ENCODE data around the gene PHKA2.
"Not testable (repeated sequence)": the region's sequence is repeated elsewhere in the genome, so short reads cannot be mapped to it uniquely, and the experiment has no call there.

PHKA2 gene

DNA sequence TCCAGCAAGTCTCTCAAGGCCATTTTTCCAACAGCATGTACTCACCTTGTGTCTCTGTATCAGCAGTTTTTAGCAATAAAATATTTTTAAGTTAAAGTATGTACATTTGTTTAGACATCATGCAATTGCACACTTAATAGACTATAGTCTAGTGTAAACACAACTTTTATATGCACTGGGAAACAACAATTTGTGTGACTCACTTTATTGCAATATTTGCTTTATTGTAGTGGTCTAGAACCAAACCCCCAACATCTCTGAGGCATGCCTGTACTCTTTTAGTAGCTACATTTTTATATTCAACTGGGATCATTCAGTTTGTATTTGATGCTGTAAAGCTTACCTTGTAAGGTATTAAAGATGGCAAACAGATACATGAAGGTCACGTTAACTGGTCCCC is 14.7 kb upstream of the PHKA2 start:
- no peaks in the 10 kb centered on the region for H3K27me3 ChIP-seq (ENCODE audit: insufficient read depth, low read length)
- no peak overlapping the region for H3K4me3 ChIP-seq (ENCODE audit: low read length)
- no peaks in the 10 kb centered on the region for H3K36me3 ChIP-seq (ENCODE audit: insufficient read depth, low read depth, low read length)
- H3K9me3 ChIP-seq (ENCODE audit: insufficient read depth, low read depth, low read length) = no peaks in the 10 kb centered on the region
- H3K9ac ChIP-seq (ENCODE audit: low read depth, low read length) = no peak overlapping the region
- H3K27ac ChIP-seq (ENCODE audit: low read length) = peak overlapping the region; percentile 36
- H3K4me1 ChIP-seq (ENCODE audit: insufficient read depth, low read length) = peaks cover 11% of the 10 kb centered on the region; the same call in 1 of the 2 replicates

- Histone ChIP-seq H3K27me3 (ENCODE audit: insufficient read depth, low read length) (no peaks in the 10 kb centered on the region), H3K36me3 (ENCODE audit: insufficient read depth, low read depth, low read length) (no peaks in the 10 kb centered on the region), H3K27ac (ENCODE audit: low read length) (no peak overlapping the region)
Measured at GRCh38 chrX:18997916-18998315, 14.0 kb upstream of the PHKA2 start.

DNA sequence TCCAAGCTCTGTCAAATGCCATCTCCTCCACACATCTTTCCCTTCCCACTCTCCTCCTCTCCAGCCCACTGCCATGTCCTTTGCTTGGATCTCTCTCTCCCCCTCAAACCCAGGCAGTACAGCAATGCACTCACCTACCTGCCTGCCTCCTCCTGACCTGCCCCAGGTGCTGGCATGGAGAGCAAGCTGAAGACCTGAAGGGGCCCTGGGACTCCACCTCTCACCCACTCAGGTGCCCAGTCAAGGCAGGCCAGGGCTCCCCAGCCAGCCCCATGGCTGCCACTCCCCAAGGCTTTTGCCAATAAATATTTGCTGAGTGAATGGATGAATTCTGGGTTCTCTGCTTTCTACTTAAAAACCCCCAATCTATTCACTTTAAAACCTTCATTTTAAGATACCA is 12.6 kb upstream of the PHKA2 start:
- H3K36me3 ChIP-seq (ENCODE audit: insufficient read depth, low read depth, low read length) = no peaks in the 10 kb centered on the region
- no peak overlapping the region for H3K4me3 ChIP-seq (ENCODE audit: low read length)
- peaks cover 11% of the 10 kb centered on the region; the same call in 1 of the 2 replicates for H3K4me1 ChIP-seq (ENCODE audit: insufficient read depth, low read length)
- no peaks in the 10 kb centered on the region for H3K9me3 ChIP-seq (ENCODE audit: insufficient read depth, low read depth, low read length)
- H3K9ac ChIP-seq (ENCODE audit: low read depth, low read length) = no peak overlapping the region
- no peak overlapping the region for H3K27ac ChIP-seq (ENCODE audit: low read length)
- H3K27me3 ChIP-seq (ENCODE audit: insufficient read depth, low read length) = no peaks in the 10 kb centered on the region

More at GRCh38 chrX:18997916-18998315, 14.0 kb upstream of the PHKA2 start:
- Histone ChIP-seq H3K9me3 (ENCODE audit: insufficient read depth, low read depth, low read length) (no peaks in the 10 kb centered on the region), H3K4me1 (ENCODE audit: insufficient read depth, low read length) (peaks cover 11% of the 10 kb centered on the region; the same call in 1 of the 2 replicates), H3K4me3 (ENCODE audit: low read length) (peak overlapping the region; percentile 26; the same call in 1 of the 2 replicates), H3K9ac (ENCODE audit: low read depth, low read length) (no peak overlapping the region)

DNA sequence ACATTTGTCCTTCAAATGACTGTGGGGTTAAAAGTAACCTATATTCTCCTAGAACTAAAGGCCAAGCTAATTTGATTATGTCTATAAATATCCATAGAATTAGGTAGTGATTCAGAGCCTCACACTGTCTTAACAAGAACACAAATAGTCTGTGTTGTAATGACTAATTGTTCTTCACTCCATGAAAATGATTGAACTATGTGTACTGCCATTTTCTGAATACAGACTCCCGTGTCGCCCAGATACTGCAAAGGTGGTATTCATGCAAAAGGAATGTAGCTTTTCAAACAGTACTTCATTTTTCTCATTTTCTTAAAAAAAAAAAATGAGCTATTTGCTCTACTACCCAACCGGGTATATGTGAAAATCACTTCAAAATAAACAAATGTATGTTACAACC is 11.3 kb upstream of the PHKA2 start:
- no peak overlapping the region for H3K9ac ChIP-seq (ENCODE audit: low read depth, low read length)
- H3K27ac ChIP-seq (ENCODE audit: low read length) = no peak overlapping the region
- H3K4me3 ChIP-seq (ENCODE audit: low read length) = no peak overlapping the region
- no peaks in the 10 kb centered on the region for H3K36me3 ChIP-seq (ENCODE audit: insufficient read depth, low read depth, low read length)
- H3K27me3 ChIP-seq (ENCODE audit: insufficient read depth, low read length) = no peaks in the 10 kb centered on the region
- peaks cover 11% of the 10 kb centered on the region; the same call in 1 of the 2 replicates for H3K4me1 ChIP-seq (ENCODE audit: insufficient read depth, low read length)
- no peaks in the 10 kb centered on the region for H3K9me3 ChIP-seq (ENCODE audit: insufficient read depth, low read depth, low read length)

DNA sequence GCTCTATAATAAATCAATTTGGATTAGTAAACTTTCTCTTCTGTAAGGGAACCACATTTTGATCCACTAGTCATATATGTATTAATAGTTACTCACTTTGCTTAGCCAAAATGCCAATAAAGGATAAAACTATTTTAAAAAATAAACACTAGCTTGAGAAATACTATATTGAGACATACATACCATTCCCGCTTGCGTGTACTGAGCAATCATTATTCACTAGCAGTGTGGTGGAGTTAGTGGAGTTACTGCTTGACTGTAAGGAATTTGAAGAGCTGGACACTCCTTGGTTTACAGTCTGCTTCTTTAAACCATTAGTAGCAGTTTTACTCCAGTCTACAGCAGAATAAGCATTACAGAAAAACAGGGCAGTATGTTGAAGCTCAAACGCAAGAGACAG is 10.8 kb upstream of the PHKA2 start:
- no peak overlapping the region for H3K4me3 ChIP-seq (ENCODE audit: low read length)
- no peaks in the 10 kb centered on the region for H3K36me3 ChIP-seq (ENCODE audit: insufficient read depth, low read depth, low read length)
- H3K27me3 ChIP-seq (ENCODE audit: insufficient read depth, low read length) = no peaks in the 10 kb centered on the region
- H3K9me3 ChIP-seq (ENCODE audit: insufficient read depth, low read depth, low read length) = no peaks in the 10 kb centered on the region
- H3K9ac ChIP-seq (ENCODE audit: low read depth, low read length) = no peak overlapping the region
- H3K27ac ChIP-seq (ENCODE audit: low read length) = no peak overlapping the region
- H3K4me1 ChIP-seq (ENCODE audit: insufficient read depth, low read length) = peaks cover 11% of the 10 kb centered on the region; the same call in 1 of the 2 replicates

DNA sequence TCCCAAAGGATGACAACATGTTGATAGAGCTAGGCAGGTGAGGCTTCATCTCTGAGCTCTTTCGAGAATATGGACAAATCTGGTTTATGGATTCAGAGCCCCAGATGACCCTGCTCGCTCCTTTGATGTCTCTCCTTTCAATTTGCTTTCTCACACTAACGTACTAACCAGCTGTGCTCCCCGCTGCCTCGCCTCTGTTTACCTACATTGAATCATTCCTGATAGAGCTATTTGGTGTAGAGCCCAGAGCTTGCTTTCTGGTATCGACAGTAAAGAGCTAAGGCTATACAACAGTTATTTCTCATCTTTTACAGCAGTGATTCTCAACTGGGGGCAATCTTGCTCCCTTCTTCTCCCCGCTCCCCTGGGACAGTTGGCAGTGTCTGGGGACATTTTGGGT is 8.9 kb upstream of the PHKA2 start:
- Histone ChIP-seq H3K27ac (ENCODE audit: low read length) (no peak overlapping the region), H3K9ac (ENCODE audit: low read depth, low read length) (no peak overlapping the region), H3K9me3 (ENCODE audit: insufficient read depth, low read depth, low read length) (no peaks in the 10 kb centered on the region), H3K4me1 (ENCODE audit: insufficient read depth, low read length) (peaks cover 11% of the 10 kb centered on the region; the same call in 1 of the 2 replicates), H3K36me3 (ENCODE audit: insufficient read depth, low read depth, low read length) (no peaks in the 10 kb centered on the region), H3K27me3 (ENCODE audit: insufficient read depth, low read length) (no peaks in the 10 kb centered on the region), H3K4me3 (ENCODE audit: low read length) (no peak overlapping the region)

GRCh38 chrX:18985186-18985435 is 1.2 kb upstream of the PHKA2 start:
- Histone ChIP-seq H3K9me3 (ENCODE audit: insufficient read depth, low read depth, low read length) (no peaks in the 10 kb centered on the region), H3K27me3 (ENCODE audit: insufficient read depth, low read length) (no peaks in the 10 kb centered on the region), H3K36me3 (ENCODE audit: insufficient read depth, low read depth, low read length) (no peaks in the 10 kb centered on the region), H3K9ac (ENCODE audit: low read depth, low read length) (peak overlapping the region; percentile 80; the same call in 1 of the 2 replicates), H3K4me3 (ENCODE audit: low read length) (peak overlapping the region; percentile 83), H3K4me1 (ENCODE audit: insufficient read depth, low read length) (peaks cover 4% of the 10 kb centered on the region), H3K27ac (ENCODE audit: low read length) (no peak overlapping the region)

DNA sequence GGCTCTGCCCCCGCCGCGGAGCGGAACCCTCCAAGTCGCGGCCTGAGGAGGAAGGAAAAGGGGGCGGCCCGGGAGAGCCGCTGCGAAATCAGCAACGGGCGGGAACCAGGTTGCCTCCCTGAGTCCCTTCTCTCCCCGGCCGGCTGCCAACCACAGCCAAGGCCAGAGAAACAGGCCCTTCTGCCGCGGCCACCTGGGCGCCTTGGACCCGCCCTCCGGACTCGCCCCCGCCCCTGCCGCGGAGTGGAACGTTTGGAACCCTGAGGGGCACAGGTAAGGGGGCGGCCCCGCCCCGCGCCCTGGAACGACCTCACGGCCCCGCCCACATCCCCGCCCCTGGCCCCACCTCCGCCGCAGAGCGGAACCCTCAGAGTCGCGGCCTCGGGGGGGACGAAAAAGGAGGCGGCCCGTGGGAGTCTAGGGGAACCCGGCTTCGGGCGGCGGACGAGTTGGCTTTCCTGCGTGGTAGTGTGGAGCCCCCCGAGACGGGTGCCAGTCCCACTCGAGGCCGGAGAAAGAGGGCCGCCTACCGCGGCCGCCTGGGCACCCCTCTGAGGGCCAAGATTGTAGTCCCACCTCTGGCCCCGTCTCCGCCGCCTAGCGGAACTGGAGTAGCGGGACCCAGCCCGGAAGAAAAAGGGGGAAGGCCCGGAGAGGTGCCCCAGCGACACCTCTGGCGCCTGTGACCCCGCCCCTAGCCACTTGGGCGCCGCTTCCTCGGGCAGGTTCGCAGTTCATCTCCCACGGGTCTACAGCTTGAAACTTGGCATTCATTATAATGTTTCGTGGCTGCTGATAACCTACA is 669 bp upstream of the PHKA2 start:
- Histone ChIP-seq H3K9me3 (ENCODE audit: insufficient read depth, low read depth, low read length) (no peaks in the 10 kb centered on the region), H3K4me3 (ENCODE audit: low read length) (peak overlapping the region; percentile 83), H3K27ac (ENCODE audit: low read length) (no peak overlapping the region), H3K4me1 (ENCODE audit: insufficient read depth, low read length) (peaks cover 4% of the 10 kb centered on the region), H3K36me3 (ENCODE audit: insufficient read depth, low read depth, low read length) (no peaks in the 10 kb centered on the region), H3K9ac (ENCODE audit: low read depth, low read length) (peak overlapping the region; percentile 80), H3K27me3 (ENCODE audit: insufficient read depth, low read length) (no peaks in the 10 kb centered on the region)

GRCh38 chrX:18981124-18981807 is 2.6 kb downstream of the PHKA2 start:
- H3K4me3 ChIP-seq (ENCODE audit: low read length) = no peak overlapping the region
- H3K9ac ChIP-seq (ENCODE audit: low read depth, low read length) = no peak overlapping the region
- no peak overlapping the region for H3K27ac ChIP-seq (ENCODE audit: low read length)
- no peaks in the 10 kb centered on the region for H3K27me3 ChIP-seq (ENCODE audit: insufficient read depth, low read length)
- no peaks in the 10 kb centered on the region for H3K36me3 ChIP-seq (ENCODE audit: insufficient read depth, low read depth, low read length)
- H3K9me3 ChIP-seq (ENCODE audit: insufficient read depth, low read depth, low read length) = no peaks in the 10 kb centered on the region
- H3K4me1 ChIP-seq (ENCODE audit: insufficient read depth, low read length) = peaks cover 4% of the 10 kb centered on the region

GRCh38 chrX:18980262-18980661 is 3.7 kb downstream of the PHKA2 start:
- H3K9me3 ChIP-seq (ENCODE audit: insufficient read depth, low read depth, low read length); H3K4me3 ChIP-seq (ENCODE audit: low read length); H3K36me3 ChIP-seq (ENCODE audit: insufficient read depth, low read depth, low read length); H3K27me3 ChIP-seq (ENCODE audit: insufficient read depth, low read length); H3K9ac ChIP-seq (ENCODE audit: low read depth, low read length); H3K4me1 ChIP-seq (ENCODE audit: insufficient read depth, low read length); H3K27ac ChIP-seq (ENCODE audit: low read length): not testable (repeated sequence)

DNA sequence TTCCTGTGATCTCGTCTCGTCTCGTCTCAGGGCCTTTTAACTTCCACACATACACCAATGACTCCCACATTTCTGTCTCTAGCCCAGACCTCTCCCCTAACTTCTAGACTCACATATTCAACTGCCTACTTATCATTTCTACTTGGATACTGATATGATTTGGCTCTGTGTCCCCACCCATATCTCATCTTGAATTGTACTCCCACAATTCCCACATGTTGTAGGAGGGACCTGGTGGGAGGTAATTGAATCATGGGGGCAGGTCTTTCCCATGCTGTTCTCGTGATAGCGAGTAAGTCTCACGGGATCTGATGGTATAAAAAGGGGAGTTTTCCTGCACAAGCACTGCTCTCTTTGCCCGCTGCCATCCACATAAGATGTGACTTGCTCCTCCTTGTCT is 8.9 kb downstream of the PHKA2 start:
- no peaks in the 10 kb centered on the region for H3K9me3 ChIP-seq (ENCODE audit: insufficient read depth, low read depth, low read length)
- no peaks in the 10 kb centered on the region for H3K27me3 ChIP-seq (ENCODE audit: insufficient read depth, low read length)
- no peaks in the 10 kb centered on the region for H3K4me1 ChIP-seq (ENCODE audit: insufficient read depth, low read length)
- no peak overlapping the region for H3K9ac ChIP-seq (ENCODE audit: low read depth, low read length)
- no peak overlapping the region for H3K27ac ChIP-seq (ENCODE audit: low read length)
- no peaks in the 10 kb centered on the region for H3K36me3 ChIP-seq (ENCODE audit: insufficient read depth, low read depth, low read length)
- no peak overlapping the region for H3K4me3 ChIP-seq (ENCODE audit: low read length)

DNA sequence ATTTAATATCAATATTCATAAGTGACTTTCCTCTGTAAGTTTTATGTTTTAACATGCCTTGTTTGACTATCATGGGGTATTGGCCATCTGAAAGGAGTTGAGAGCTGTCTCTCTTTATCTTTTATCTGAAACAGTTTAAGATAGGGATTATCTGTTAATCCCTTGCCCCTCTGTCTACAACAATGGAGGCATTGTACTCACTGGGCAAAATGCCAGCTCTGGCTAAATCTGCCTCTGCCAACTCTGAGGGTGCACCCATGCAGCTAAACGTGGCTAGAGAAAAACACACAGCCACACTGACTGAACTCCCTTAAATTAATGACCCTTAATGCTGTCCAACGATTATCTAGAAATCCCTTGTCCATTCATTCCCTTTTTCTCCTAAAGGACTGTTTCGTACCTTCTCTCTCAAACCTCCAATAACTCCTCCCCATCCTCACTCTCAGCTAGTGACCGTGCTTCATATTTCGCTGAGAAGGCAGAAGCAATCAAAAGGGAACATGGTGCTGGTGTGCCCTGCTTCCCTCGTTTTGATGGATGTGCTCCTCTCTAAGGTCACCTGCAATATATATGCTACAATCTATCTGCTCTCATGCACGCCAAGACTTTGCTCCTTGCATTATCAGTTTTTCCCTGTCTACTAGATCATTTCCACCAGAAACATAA is 10.3 kb downstream of the PHKA2 start:
- H3K27ac ChIP-seq (ENCODE audit: low read length) = no peak overlapping the region
- no peak overlapping the region for H3K9ac ChIP-seq (ENCODE audit: low read depth, low read length)
- H3K36me3 ChIP-seq (ENCODE audit: insufficient read depth, low read depth, low read length) = no peaks in the 10 kb centered on the region
- no peaks in the 10 kb centered on the region for H3K4me1 ChIP-seq (ENCODE audit: insufficient read depth, low read length)
- no peaks in the 10 kb centered on the region for H3K27me3 ChIP-seq (ENCODE audit: insufficient read depth, low read length)
- no peak overlapping the region for H3K4me3 ChIP-seq (ENCODE audit: low read length)
- no peaks in the 10 kb centered on the region for H3K9me3 ChIP-seq (ENCODE audit: insufficient read depth, low read depth, low read length)

Measured in iPS-20b (cell line).